Keratinocyte (primary cell): ENCODE measurements around the gene SLC13A5.

Experiments
- EZH2 ChIP-seq: IDR thresholded peaks from one replicate; pipeline ENCODE4 v1.6.1; 2012; ENCODE audit warnings: inconsistent platforms, mild to moderate bottlenecking, low read length, moderate library complexity
- TF ChIP-seq, protein P1 (sequence below), 3 experiments: IDR thresholded peaks in 1 of 3; conservative IDR thresholded peaks in 1 of 3; optimal IDR thresholded peaks in 1 of 3; 2 replicates in 2 of 3; 3 replicates in 1 of 3; pipeline versions ENCODE3 to v1.5.1; 2011; ENCODE audit warnings: low read length in 3 of 3, mild to moderate bottlenecking in 3 of 3, moderate library complexity in 2 of 3, control low read depth in 1 of 3, inconsistent platforms in 1 of 3; ENCODE audit not compliant: insufficient read depth in 2 of 3; ENCODE audit errors: extremely low read depth in 1 of 3

DNA sequence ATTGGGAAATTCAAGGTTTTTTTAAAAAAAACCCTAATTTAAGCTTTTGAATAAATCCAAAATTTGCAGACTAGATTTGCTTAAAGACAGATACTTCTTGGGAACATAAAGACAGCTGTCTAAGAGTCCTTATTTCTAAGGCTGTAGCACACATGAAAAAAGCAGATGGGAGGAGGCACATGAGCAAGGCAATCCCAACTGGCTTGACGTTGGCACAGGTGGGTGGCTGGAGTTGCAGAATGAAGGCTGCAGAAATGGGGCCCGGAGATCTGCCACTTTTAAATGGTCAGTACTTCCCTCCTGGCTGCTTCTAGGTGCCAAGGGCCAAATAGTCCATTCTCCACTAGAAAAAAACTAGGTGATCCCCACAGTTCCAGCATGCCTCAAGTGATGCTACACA is 77.1 kb downstream of the SLC13A5 start:
- TF ChIP-seq, protein P1, sequence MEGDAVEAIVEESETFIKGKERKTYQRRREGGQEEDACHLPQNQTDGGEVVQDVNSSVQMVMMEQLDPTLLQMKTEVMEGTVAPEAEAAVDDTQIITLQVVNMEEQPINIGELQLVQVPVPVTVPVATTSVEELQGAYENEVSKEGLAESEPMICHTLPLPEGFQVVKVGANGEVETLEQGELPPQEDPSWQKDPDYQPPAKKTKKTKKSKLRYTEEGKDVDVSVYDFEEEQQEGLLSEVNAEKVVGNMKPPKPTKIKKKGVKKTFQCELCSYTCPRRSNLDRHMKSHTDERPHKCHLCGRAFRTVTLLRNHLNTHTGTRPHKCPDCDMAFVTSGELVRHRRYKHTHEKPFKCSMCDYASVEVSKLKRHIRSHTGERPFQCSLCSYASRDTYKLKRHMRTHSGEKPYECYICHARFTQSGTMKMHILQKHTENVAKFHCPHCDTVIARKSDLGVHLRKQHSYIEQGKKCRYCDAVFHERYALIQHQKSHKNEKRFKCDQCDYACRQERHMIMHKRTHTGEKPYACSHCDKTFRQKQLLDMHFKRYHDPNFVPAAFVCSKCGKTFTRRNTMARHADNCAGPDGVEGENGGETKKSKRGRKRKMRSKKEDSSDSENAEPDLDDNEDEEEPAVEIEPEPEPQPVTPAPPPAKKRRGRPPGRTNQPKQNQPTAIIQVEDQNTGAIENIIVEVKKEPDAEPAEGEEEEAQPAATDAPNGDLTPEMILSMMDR (optimal IDR thresholded peaks at IDR 0.05 in 1 of 3, IDR thresholded peaks at IDR 0.05 in 1 of 3, conservative IDR thresholded peaks at IDR 0.05 in 1 of 3; ENCODE audit: extremely low read depth in 1 of 3, insufficient read depth in 2 of 3, low read length in 3 of 3), result no peak
- no peak for TF ChIP-seq EZH2
